H1 (cell line): ENCODE results near the gene CCDC110. TPM values are rescaled to one million over a fixed set of nuclear protein-coding genes. Genes with fewer than 3 reads are reported as not detected.

Experiments
- CREB1 ChIP-seq: IDR thresholded peaks from 2 replicates; pipeline ENCODE4 v1.6.1; 2012; ENCODE audit warnings: inconsistent platforms
- FOSL1 ChIP-seq: IDR thresholded peaks from 2 replicates; pipeline ENCODE4 v1.6.1; 2011; ENCODE audit warnings: mild to moderate bottlenecking, low read depth, low read length, moderate library complexity; ENCODE audit not compliant: insufficient read depth
- KDM1A ChIP-seq: fragments of 200-600, 300-600 bp; sonication (generic); IDR thresholded peaks from 2 replicates; pipeline ENCODE4 v1.7.1; 2016; ENCODE audit warnings: mild to moderate bottlenecking, low read length, borderline replicate concordance
- NRF1 ChIP-seq: IDR thresholded peaks from 2 replicates; pipeline ENCODE4 v1.6.1; 2011; ENCODE audit warnings: mild to moderate bottlenecking, low read depth, low read length, improper control_type of control experiment
- RAD21 ChIP-seq, 2 experiments: IDR thresholded peaks in 1 of 2; conservative IDR thresholded peaks in 1 of 2; 2 replicates each; pipeline ENCODE4 v1.6.1; 2011; ENCODE audit warnings: low read depth in 2 of 2, low read length in 2 of 2, improper control_type of control experiment in 1 of 2, inconsistent platforms in 1 of 2, mild to moderate bottlenecking in 1 of 2, moderate library complexity in 1 of 2
- RNF2 ChIP-seq: fragments of 200-900, 300-1000 bp; sonication (generic); IDR thresholded peaks from 2 replicates; pipeline ENCODE4 v1.7.1; 2016; ENCODE audit warnings: borderline replicate concordance, low read depth, mild to moderate bottlenecking, antibody characterized with exemption, low read length; ENCODE audit not compliant: poor library complexity, severe bottlenecking; ENCODE audit errors: missing control alignments
- YY1 ChIP-seq: IDR thresholded peaks from 2 replicates; pipeline ENCODE4 v1.6.1; 2011; ENCODE audit warnings: low read depth, mild to moderate bottlenecking, low read length
- polyA plus RNA-seq, 7 experiments: library from polyadenylated mRNA; depleted of rRNA in 3 of 7; stranded (reverse) in 5 of 7; unstranded in 2 of 7; fragments of >200 nt in 5 of 7; fragments of 200-250 nt in 2 of 7; gene quantifications; 1 replicate in 5 of 7; 2 replicates in 1 of 7; 4 replicates in 1 of 7; pipeline versions ENCODE4 v1.2.1 to v1.2.3, GENCODE V29; 2011 to 2013; ENCODE audit warnings: missing spikeins in 2 of 7, mixed read lengths in 2 of 7
- total RNA-seq: library from RNA; stranded (reverse); fragmentation: NEBNext Ultra II Directional; extraction: Animal tissue kit (Norgen Biotek cat#: 25700); gene quantifications from 2 replicates; pipeline ENCODE4 v1.2.1, GENCODE V29; 2021
- TF ChIP-seq, protein P1 (sequence below): fragments of 300-600 bp; sonication (generic); IDR thresholded peaks from 2 replicates; pipeline ENCODE4 v1.7.1; 2012; ENCODE audit warnings: low read length, moderate library complexity, mild to moderate bottlenecking, inconsistent platforms; ENCODE audit not compliant: insufficient replicate concordance

The CCDC110 gene
- total and polyA plus RNA-seq, 2 of the 8 experiments (the other 6 are each of a cell fraction or from before 2014, with no cell fraction given) = 0.33 to 3.1 TPM

DNA sequence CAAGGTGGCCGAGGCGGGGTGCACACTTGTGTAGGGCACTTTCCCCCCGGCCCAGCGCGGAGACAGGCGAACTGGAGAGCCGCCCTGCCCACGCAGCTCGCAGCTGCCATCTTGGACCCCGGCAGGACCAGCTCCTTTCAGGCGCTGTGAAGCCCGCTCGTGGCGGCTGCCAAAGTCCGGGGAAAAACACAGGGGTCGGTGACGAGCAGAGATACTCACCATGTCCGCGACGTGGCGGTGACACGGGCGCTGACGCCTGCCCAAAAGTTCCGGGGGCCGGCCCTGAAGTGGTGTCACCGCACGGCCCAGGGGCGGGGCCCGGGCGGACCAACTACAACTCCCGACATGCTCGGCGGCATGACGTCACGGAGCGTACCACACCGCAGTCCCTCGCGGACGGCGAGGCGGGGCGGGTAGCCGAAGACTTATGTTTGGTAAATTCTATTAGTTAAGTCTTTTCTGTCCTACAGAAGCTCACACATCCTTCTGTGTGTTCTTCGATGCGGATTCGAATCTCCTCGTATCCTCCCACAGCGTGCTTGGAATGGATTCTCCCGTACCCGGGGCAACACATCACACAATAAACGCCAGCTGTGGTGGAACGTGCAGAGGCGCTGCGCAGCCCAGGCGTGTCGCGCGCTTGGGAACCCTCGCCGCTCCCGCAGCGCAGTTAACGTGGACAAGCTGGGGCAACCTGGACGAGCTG is 45.7 kb downstream of the CCDC110 start, which contains the start of gene UFSP2 (continued):
- TF ChIP-seq, protein P1, sequence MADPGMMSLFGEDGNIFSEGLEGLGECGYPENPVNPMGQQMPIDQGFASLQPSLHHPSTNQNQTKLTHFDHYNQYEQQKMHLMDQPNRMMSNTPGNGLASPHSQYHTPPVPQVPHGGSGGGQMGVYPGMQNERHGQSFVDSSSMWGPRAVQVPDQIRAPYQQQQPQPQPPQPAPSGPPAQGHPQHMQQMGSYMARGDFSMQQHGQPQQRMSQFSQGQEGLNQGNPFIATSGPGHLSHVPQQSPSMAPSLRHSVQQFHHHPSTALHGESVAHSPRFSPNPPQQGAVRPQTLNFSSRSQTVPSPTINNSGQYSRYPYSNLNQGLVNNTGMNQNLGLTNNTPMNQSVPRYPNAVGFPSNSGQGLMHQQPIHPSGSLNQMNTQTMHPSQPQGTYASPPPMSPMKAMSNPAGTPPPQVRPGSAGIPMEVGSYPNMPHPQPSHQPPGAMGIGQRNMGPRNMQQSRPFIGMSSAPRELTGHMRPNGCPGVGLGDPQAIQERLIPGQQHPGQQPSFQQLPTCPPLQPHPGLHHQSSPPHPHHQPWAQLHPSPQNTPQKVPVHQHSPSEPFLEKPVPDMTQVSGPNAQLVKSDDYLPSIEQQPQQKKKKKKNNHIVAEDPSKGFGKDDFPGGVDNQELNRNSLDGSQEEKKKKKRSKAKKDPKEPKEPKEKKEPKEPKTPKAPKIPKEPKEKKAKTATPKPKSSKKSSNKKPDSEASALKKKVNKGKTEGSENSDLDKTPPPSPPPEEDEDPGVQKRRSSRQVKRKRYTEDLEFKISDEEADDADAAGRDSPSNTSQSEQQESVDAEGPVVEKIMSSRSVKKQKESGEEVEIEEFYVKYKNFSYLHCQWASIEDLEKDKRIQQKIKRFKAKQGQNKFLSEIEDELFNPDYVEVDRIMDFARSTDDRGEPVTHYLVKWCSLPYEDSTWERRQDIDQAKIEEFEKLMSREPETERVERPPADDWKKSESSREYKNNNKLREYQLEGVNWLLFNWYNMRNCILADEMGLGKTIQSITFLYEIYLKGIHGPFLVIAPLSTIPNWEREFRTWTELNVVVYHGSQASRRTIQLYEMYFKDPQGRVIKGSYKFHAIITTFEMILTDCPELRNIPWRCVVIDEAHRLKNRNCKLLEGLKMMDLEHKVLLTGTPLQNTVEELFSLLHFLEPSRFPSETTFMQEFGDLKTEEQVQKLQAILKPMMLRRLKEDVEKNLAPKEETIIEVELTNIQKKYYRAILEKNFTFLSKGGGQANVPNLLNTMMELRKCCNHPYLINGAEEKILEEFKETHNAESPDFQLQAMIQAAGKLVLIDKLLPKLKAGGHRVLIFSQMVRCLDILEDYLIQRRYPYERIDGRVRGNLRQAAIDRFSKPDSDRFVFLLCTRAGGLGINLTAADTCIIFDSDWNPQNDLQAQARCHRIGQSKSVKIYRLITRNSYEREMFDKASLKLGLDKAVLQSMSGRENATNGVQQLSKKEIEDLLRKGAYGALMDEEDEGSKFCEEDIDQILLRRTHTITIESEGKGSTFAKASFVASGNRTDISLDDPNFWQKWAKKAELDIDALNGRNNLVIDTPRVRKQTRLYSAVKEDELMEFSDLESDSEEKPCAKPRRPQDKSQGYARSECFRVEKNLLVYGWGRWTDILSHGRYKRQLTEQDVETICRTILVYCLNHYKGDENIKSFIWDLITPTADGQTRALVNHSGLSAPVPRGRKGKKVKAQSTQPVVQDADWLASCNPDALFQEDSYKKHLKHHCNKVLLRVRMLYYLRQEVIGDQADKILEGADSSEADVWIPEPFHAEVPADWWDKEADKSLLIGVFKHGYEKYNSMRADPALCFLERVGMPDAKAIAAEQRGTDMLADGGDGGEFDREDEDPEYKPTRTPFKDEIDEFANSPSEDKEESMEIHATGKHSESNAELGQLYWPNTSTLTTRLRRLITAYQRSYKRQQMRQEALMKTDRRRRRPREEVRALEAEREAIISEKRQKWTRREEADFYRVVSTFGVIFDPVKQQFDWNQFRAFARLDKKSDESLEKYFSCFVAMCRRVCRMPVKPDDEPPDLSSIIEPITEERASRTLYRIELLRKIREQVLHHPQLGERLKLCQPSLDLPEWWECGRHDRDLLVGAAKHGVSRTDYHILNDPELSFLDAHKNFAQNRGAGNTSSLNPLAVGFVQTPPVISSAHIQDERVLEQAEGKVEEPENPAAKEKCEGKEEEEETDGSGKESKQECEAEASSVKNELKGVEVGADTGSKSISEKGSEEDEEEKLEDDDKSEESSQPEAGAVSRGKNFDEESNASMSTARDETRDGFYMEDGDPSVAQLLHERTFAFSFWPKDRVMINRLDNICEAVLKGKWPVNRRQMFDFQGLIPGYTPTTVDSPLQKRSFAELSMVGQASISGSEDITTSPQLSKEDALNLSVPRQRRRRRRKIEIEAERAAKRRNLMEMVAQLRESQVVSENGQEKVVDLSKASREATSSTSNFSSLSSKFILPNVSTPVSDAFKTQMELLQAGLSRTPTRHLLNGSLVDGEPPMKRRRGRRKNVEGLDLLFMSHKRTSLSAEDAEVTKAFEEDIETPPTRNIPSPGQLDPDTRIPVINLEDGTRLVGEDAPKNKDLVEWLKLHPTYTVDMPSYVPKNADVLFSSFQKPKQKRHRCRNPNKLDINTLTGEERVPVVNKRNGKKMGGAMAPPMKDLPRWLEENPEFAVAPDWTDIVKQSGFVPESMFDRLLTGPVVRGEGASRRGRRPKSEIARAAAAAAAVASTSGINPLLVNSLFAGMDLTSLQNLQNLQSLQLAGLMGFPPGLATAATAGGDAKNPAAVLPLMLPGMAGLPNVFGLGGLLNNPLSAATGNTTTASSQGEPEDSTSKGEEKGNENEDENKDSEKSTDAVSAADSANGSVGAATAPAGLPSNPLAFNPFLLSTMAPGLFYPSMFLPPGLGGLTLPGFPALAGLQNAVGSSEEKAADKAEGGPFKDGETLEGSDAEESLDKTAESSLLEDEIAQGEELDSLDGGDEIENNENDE = no peak
- TF ChIP-seq CREB1 = peak; percentile 98
- peak in 1 of 2 experiments; percentile 7; a peak in 1 of 4 replicates for TF ChIP-seq RAD21 (IDR thresholded peaks at IDR 0.05 in 1 of 2, conservative IDR thresholded peaks at IDR 0.05 in 1 of 2; ENCODE audit: low read depth in 2 of 2, low read length in 2 of 2)
- TF ChIP-seq KDM1A = no peak
- TF ChIP-seq FOSL1 = no peak
- TF ChIP-seq NRF1 = no peak
- peak; percentile 93 for TF ChIP-seq YY1
- TF ChIP-seq RNF2 = no peak
